Head of caudate nucleus (tissue), 42 donors: ENCODE measurements around the gene E4F1.
A peak's percentile ranks its signal among the peaks of the same experiment; 100 is the strongest.
"Not testable (repeated sequence)": the region's sequence is repeated elsewhere in the genome, so short reads cannot be mapped to it uniquely, and the experiment has no call there.

Experiments used
- DNase-seq, 42 donors: peaks; one replicate each; pipeline versions ENCODE4 v3.0.0 to v3.0.0-alpha.2; 2020 to 2021; ENCODE audit warnings: mixed read lengths in 7 of 42
- intact Hi-C: fragments of 100-400 bp; cut with DNase I; formaldehyde crosslinking; loops from one replicate; pipeline ENCODE4 v1.15.0; 2022

Gene E4F1

DNA sequence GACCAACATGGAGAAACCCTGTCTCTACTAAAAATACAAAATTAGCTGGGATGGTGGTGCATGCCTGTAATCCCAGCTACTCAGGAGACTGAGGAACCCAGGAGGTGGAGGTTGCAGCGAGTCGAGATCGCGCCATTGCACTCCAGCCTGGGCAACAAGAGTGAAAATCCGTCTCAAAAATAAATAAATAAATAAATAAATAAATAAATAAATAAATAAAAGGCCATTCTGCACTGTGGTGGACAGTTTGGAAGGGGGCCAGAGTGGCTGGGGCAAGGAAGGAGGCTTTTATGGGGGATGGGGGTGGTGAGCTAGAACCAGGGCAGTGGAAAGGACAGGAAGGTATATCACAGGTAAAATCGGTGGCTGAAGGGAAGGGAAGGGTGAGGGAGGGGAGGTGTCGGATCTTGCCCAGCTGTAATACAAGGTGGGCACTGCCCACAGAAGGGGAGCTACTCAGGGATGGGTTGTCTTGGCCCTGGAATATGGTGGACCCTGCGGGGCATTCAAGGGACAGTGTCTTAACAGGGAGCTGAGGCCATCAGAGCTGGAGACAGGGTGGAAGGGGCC, 20.2 kb upstream of the E4F1 start:
- DNase-seq, intact Hi-C loops: not testable (repeated sequence)

- intact Hi-C loops, result no loop called here
- no peak for DNase-seq
Observed at GRCh38 chr16:2204416-2205103, 18.8 kb upstream of the E4F1 start.

DNA sequence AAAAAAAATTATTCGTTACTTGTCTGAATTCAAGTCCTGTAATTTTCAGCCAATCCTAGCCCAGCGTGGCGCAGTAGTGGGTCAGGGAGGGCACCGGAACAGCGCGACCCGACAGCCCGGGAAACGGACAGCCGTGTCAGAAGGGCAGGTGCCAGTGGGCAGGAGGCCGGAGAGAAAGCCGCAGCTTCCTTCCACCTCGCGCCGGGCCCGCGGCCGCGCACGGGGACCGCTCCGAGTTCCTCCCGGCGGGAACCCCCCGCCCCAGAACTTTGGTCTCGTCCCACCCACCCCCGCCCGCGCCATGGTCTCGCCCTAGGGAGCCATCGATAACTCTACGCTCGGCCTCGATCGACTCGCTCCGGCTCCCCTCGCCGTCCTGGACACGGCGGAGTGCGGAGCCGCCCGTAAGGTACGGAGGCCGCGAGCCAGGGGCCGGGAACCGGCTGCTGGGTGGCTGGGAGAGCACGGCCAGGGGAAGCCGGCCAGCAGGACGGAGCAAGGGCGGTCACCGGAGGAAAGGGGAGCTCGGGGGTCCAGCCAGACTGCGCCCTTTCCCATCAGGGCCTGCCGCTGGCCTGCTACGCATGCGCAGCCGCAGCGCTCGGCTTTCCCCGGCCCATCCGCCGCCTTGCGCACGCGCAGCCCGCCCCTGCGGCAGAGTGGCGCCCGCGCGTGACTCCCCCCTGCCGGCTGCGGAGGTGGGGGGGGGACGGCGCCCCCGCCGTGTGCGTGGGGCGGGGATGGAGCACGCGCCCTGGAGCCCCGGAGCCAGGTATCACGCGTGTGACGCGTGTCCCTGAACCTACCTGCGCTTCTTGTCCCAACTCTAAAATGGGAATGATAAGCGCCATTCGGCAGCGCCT, 18.1 kb upstream of the E4F1 start, which contains the start of gene MLST8:
Gene MLST8 (plus strand): TSS at position 351 of the 863 bp plus-strand sequence. CDS start 632 bp downstream, outside the sequence.
- DNase-seq, result peak; percentile 71 to 95 (median 89)
- intact Hi-C loops, result no loop called here

- intact Hi-C loops, result no loop called here
- DNase-seq, result no peak
Observed at GRCh38 chr16:2205967-2206313, 17.5 kb upstream of the E4F1 start.

GRCh38 chr16:2206420-2206779, 17.0 kb upstream of the E4F1 start:
- no peak for DNase-seq
- intact Hi-C loops, result no loop called here

DNA sequence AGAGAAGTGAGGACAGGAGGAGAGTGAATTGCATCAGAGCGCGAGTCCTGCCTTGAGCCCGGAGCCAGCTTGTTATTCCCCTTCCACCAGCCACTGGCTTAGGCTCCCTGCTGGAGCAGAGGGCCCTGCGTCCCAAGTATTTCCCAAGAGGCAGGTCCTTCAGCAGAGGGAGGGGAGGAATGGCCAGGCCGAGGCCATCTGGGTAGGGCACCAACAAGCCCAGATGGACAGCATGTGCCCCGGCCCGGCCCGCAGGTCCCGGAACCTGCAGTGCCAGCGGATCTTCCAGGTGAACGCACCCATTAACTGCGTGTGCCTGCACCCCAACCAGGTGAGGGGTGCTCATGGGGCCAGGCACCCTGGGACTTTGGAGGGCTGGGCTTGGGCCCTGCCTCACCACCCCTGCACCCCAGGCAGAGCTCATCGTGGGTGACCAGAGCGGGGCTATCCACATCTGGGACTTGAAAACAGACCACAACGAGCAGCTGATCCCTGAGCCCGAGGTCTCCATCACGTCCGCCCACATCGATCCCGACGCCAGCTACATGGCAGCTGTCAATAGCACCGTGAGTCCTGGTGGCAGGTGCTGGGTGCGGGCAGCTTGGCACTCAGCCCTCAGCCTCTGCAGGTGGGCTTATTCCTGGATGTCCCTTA, 16.5 kb upstream of the E4F1 start:
- no peak for DNase-seq
- intact Hi-C loops, result no loop called here

GRCh38 chr16:2207872-2208271, 15.5 kb upstream of the E4F1 start:
- DNase-seq, result no peak
- intact Hi-C loops, result no loop called here

DNA sequence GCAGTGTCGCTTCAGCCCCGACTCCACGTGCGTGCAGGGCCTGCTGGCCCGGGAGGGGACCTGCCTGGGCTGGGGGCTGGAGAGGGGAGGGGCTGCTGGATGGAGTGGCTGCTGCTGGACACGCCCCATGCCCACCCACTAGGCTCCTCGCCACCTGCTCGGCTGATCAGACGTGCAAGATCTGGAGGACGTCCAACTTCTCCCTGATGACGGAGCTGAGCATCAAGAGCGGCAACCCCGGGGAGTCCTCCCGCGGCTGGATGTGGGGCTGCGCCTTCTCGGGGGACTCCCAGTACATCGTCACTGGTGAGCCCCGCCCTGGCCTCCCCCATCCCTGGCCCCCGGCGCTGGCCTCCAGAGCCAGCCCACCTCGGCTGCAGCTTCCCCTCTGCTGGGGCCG, 15.1 kb upstream of the E4F1 start:
- DNase-seq, result no peak
- intact Hi-C loops, result no loop called here

GRCh38 chr16:2208772-2209171, 14.6 kb upstream of the E4F1 start:
- no peak for DNase-seq
- intact Hi-C loops, result no loop called here

- DNase-seq, result no peak
- intact Hi-C loops, result no loop called here
Observed at GRCh38 chr16:2209258-2210008, 14.0 kb upstream of the E4F1 start.

DNA sequence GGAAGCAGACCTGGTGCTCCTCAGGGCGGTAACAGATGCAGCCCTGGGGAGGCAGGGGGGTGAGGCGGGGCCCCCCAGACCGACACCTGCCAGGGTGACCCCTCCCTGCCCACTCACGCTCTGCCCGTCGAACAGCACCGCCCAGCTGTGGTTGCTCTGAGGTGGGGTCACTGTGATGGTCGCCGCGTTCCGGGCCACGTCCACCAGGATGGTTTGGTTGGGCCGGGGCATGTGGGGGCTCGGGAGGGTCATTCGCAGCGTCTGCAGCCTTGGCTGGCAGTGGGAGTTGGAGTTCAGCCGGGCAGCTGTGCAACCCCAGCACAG, 13.4 kb upstream of the E4F1 start:
- intact Hi-C loops, result no loop called here

DNA sequence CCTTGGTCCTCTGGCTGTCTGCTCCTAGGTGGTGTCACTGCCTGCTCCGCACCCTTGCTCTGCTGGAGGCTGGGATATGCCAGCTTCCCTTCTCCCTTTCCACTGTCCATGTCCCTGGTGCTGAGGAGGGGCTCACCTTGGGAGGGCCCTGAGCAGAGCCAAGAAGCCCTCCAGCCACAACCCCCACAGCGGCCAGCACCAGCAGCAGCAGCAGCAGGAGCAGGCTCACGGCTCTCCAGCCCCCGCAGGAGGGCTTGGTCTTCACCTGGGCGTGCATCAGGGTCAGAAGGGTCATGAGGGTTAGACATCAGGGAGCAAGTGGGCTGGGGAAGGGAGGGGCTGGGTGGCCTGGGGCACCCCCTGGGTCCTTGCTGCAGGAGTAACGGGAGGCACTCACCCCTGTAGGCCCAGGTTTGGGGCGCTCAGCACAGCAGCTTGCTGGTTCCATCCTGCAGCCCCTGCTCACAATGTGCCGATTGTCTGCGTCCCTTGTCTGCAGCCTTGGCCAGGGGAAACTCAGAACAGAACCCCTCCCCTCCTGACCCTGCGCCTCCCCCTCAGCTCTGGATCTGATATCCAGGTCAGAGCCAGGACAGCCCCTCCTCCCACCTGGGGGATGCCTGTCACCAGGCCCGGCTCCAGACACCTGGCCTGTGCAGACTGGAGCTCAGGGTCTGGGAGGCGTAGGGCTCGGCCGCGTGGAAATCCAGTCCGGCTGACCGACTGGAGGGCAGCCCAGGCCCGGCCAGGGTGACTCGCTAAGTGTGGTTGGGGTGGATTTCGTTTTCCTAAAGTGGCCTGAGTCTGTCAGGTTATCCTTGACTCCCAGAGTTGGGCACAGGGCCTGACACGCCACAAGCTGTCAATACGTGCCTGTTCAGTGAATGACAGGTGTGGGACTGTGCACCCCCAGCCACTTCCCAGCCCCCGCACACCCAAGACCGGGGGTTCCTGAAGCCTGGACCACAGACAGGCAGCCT, 12.7 kb upstream of the E4F1 start, which contains the start of gene BRICD5:
Gene BRICD5 (minus strand): TSS at position 478 of the 980 bp plus-strand sequence. CDS start 30 bp downstream, at position 448.
- intact Hi-C loops, result no loop called here
- DNase-seq, result no peak

More for the DNA sequence above, 13.4 kb upstream of the E4F1 start:
- DNase-seq, result no peak

DNA sequence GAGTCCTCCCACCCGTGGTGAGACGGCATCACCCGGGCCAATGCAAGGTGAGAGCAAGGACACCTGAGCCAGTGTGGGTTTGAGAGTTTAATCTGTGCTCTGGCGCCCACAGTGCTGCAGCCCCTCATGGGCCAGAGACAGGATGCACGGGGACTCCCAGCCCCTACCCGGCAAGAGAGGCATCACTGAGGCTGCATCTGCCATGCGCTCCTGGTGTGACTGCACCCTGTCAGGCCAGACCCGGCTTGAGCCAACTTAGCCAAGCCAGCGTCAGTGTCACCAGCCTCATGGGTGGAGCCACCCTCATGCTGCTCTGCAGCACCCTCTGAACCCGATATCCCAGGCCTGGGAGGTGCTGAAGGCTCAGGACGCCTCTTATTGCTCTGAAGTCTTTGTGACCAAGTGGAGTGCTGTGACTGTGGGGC, 11.5 kb upstream of the E4F1 start:
- intact Hi-C loops, result no loop called here
- no peak for DNase-seq

DNA sequence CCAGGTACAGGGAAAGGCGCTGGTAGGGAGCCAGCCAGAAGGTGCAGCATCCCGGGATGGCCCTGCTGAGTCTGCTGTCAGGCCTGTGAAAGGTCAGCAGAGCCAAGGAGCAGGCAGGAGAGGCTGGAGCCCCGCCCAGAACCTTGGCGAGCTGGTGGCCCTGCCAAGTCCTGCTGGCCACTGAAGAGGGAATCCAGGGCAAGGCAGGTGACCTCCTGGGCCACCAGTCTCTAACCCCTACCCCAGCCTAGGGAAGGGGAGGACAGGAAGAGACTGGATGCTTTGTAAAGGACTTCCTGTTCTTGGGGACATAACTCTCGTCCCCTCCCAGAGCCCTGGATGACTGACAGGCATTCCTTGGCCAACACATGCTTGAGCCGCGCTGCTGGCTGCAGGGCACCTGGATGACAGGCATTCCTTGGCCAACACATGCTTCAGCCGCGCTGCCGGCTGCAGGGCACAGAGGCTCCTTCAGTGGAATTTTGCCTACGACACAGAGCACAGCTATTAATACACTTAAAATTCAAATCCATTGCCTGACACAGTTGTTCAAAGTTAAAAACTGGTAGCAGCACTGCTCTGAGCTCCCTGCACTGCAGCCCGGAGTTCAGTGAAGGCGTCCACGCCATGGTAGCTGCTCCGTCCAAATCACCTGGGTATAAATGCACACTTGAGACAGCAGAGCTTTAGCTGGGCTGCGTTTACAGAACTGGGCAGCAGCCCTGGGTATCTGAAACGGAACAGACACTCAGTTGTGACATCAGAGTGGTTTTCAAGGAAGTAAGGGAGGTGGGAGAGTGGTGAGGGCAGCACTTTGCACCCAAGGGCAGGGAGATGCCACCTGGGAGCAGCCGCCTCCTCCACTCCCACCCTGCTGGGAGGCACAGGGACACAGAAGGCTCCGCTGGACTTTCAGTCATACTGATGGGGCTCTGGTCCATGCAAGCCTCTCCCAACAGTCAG, 10.7 kb upstream of the E4F1 start:
- DNase-seq, result no peak
- intact Hi-C loops, result no loop called here

DNA sequence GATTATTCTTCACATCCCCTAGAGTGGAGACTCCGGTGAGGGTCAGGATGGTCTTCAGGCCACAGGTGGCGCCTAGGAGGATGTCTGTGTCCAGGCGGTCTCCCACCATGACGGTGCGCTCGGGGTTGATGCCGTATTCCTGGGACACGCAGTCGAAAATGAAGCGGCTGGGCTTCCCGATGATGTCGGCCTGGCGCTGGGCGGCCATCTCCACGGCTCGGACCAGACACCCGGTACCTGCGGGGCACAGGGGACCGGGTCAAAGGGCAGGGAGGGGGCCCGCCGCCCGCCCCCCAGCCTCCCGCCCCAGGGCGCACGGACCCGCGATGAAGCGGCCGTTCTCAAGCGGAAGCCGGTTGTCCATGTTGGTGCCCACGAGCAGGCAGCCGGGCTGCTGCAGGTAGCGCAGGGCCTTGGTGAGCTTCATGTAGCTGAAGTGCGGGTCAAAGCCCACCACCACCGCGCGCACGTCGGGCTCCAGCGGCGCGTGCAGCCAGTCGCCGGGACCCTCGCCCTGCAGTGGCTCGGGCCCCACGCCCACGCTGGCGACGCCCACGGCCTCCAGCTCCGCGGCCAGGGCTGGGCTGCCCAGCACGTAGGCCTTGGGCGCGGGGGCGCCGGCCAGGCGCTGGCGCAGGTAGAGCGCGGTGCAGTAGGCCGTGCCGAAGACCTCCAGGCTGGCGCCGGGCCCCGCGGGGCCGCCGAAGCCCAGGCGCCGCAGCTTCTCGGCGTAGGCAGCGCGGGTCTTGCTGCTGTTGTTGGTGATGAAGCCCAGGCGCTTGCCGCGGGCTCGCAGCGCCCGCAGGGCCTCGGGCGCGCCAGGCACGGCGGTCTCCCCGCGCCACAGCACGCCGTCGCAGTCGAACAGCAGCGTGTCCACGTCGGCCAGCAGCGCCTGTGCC, 9.3 kb upstream of the E4F1 start:
- intact Hi-C loops, result no loop called here
- DNase-seq, result no peak

GRCh38 chr16:2214719-2214968, 8.7 kb upstream of the E4F1 start, which contains the start of gene PGP:
Gene PGP (minus strand): TSS chr16:2214840. CDS start chr16:2214777, 63 bp downstream.
- intact Hi-C loops, result no loop called here

More at GRCh38 chr16:2214719-2214968, 8.7 kb upstream of the E4F1 start, which contains the start of gene PGP:
- no peak for DNase-seq
